ENCODE results near the gene TMED4.
"Not testable (repeated sequence)": the region's sequence is repeated elsewhere in the genome, so short reads cannot be mapped to it uniquely, and the experiment has no call there.

The TMED4 gene

GRCh38 chr7:44561962-44562621 is 19.9 kb downstream of the TMED4 start:
- H3K4me3 ChIP-seq (ENCODE audit: low read depth, low read length), result no peak overlapping the region
- peak; percentile 51 for DNase-seq (ENCODE audit: low read depth)
- TF ChIP-seq CTCF (conservative IDR thresholded peaks at IDR 0.05; ENCODE audit: low read depth, low read length), result no peak

DNA sequence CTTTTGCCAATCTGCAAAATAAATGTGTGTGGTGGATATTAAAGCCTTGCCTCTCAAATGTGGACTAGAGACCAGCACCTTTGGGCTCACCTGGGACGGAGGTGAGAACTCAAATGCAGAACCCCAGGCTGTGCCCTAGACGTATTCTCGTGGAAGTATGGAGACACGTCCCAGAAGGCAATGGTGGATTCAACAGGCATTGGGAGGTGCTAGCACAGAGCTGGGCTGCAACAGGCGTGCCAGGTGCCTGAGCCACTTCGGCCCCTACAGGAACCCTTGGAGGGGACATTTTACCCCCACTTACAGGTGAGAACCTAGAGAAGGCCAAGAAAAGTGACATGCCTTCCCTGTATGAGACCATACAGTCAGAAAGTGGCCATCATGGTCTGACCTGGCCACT is 20.6 kb downstream of the TMED4 start:
- no peak overlapping the region for H3K4me3 ChIP-seq (ENCODE audit: low read depth, low read length)
- no peak for TF ChIP-seq CTCF (conservative IDR thresholded peaks at IDR 0.05; ENCODE audit: low read depth, low read length)

DNA sequence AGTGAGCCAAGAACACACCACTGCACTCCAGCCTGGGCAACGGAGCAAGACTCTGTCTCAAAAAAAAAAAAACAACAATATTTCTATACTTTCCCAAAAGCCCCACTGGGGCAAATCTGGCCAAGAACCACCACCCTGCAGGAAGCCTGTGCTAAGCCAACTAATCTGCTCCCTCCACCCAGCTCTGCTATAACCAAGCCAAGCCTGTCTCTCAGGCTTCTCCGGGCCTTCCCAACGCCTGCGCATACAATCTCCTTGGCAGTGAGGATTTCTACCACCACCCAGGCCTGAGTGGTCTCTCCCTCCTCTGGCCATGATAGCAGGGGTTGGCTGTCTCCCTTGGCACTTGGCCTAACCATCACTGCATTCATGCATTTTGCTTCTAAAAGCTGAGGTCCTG is 22.5 kb downstream of the TMED4 start:
- no peak overlapping the region for H3K4me3 ChIP-seq (ENCODE audit: low read depth, low read length)
- DNase-seq (ENCODE audit: low read depth), result no peak
- no peak for TF ChIP-seq CTCF (conservative IDR thresholded peaks at IDR 0.05; ENCODE audit: low read depth, low read length)

More for the DNA sequence above, 20.6 kb downstream of the TMED4 start:
- DNase-seq (ENCODE audit: low read depth), result no peak

GRCh38 chr7:44557485-44557884 is 24.5 kb downstream of the TMED4 start:
- DNase-seq (ENCODE audit: low read depth), result no peak
- TF ChIP-seq CTCF (conservative IDR thresholded peaks at IDR 0.05; ENCODE audit: low read depth, low read length), result no peak
- H3K4me3 ChIP-seq (ENCODE audit: low read depth, low read length), result no peak overlapping the region

- no peak for DNase-seq (ENCODE audit: low read depth)
- no peak overlapping the region for H3K4me3 ChIP-seq (ENCODE audit: low read depth, low read length)
- no peak for TF ChIP-seq CTCF (conservative IDR thresholded peaks at IDR 0.05; ENCODE audit: low read depth, low read length)
Measured at GRCh38 chr7:44555350-44555749, 26.7 kb downstream of the TMED4 start.

- not testable (repeated sequence) for DNase-seq (ENCODE audit: low read depth); H3K4me3 ChIP-seq (ENCODE audit: low read depth, low read length)
Measured at GRCh38 chr7:44552473-44553005, 29.5 kb downstream of the TMED4 start.

GRCh38 chr7:44549457-44549856 is 32.6 kb downstream of the TMED4 start:
- DNase-seq (ENCODE audit: low read depth), result no peak
- no peak overlapping the region for H3K4me3 ChIP-seq (ENCODE audit: low read depth, low read length)
- no peak for TF ChIP-seq CTCF (conservative IDR thresholded peaks at IDR 0.05; ENCODE audit: low read depth, low read length)

All from choroid plexus epithelial cell (primary cell).